Neural cell (in vitro differentiated cells): Measurements from ENCODE around the gene SNX32. TPM values are rescaled to one million over a fixed set of nuclear protein-coding genes. Genes with fewer than 3 reads are reported as not detected.

Source experiments
- H2AFZ ChIP-seq: fragments of 200-600, 300-800 bp; sonication (generic), shearing (Covaris generic); 2 replicates; pipeline ENCODE4 v1.6.0; 2014; ENCODE audit warnings: low read depth, mild to moderate bottlenecking, antibody characterized with exemption, low read length, moderate library complexity
- H3F3A ChIP-seq: fragments of 200-600 bp; shearing (Covaris generic); 2 replicates; pipeline ENCODE4 v1.6.1; 2016; ENCODE audit warnings: mild to moderate bottlenecking, moderate library complexity, mixed read lengths, antibody characterized with exemption, low read length; ENCODE audit not compliant: insufficient read depth, poor library complexity, severe bottlenecking
- H3K27ac ChIP-seq: fragments of 200-600, 300-800 bp; sonication (generic), shearing (Covaris generic); 2 replicates; pipeline ENCODE4 v1.5.1; 2014; ENCODE audit warnings: mild to moderate bottlenecking, low read length, moderate library complexity
- H3K27me3 ChIP-seq: fragments of 300-800, 200-600 bp; sonication (generic), shearing (Covaris generic); 2 replicates; pipeline ENCODE4 v1.6.0; 2014; ENCODE audit warnings: mild to moderate bottlenecking, low read depth, low read length, moderate library complexity; ENCODE audit not compliant: insufficient read depth
- H3K36me3 ChIP-seq: fragments of 300-800, 200-600 bp; sonication (generic), shearing (Covaris generic); 2 replicates; pipeline ENCODE4 v1.5.1; 2014; ENCODE audit warnings: mild to moderate bottlenecking, antibody characterized with exemption, low read length, moderate library complexity; ENCODE audit not compliant: insufficient read depth
- H3K4me2 ChIP-seq: fragments of 300-800, 200-600 bp; sonication (generic), shearing (Covaris generic); 2 replicates; pipeline ENCODE4 v1.6.0; 2014; ENCODE audit warnings: mild to moderate bottlenecking, low read length
- H3K4me3 ChIP-seq: fragments of 300-800, 200-600 bp; sonication (generic), shearing (Covaris generic); 2 replicates; pipeline ENCODE4 v1.5.1; 2014; ENCODE audit warnings: mild to moderate bottlenecking, low read length, moderate library complexity
- H3K79me2 ChIP-seq: fragments of 200-600 bp; shearing (Covaris generic); replicated peaks from 2 replicates; pipeline ENCODE4 v1.6.0; 2014; ENCODE audit warnings: mild to moderate bottlenecking, low read length, moderate library complexity; ENCODE audit not compliant: insufficient read depth
- H3K9ac ChIP-seq: fragments of 300-800, 200-600 bp; sonication (generic), shearing (Covaris generic); 2 replicates; pipeline ENCODE4 v1.6.1; 2016; ENCODE audit warnings: mild to moderate bottlenecking, low read length, mixed read lengths
- H3K9me2 ChIP-seq: fragments of 200-600 bp; shearing (Covaris generic); 2 replicates; pipeline ENCODE4 v1.6.1; 2016; ENCODE audit warnings: mild to moderate bottlenecking, low read length, mixed read lengths; ENCODE audit not compliant: insufficient read depth
- H3K9me3 ChIP-seq: fragments of 200-600, 300-800 bp; sonication (generic), shearing (Covaris generic); 2 replicates; pipeline ENCODE4 v1.6.1; 2016; ENCODE audit warnings: mild to moderate bottlenecking, mixed run types, low read length, moderate library complexity, mixed read lengths
- H4K20me1 ChIP-seq: fragments of 200-600 bp; shearing (Covaris generic); 2 replicates; pipeline ENCODE4 v1.6.1; 2016; ENCODE audit warnings: mild to moderate bottlenecking, mixed run types; ENCODE audit not compliant: insufficient read depth
- CTCF ChIP-seq: fragments of 450-650 bp; IDR thresholded peaks from 2 replicates; pipeline ENCODE4 v1.5.1; 2014; ENCODE audit warnings: antibody characterized with exemption, mild to moderate bottlenecking, moderate library complexity; ENCODE audit not compliant: poor library complexity, severe bottlenecking
- MXI1 ChIP-seq: fragments of 450-650 bp; conservative IDR thresholded peaks from 2 replicates; pipeline ENCODE4 v1.6.1; 2014; ENCODE audit warnings: antibody characterized with exemption, mild to moderate bottlenecking; ENCODE audit not compliant: poor library complexity, severe bottlenecking
- POLR2AphosphoS5 ChIP-seq: IDR thresholded peaks from 2 replicates; pipeline ENCODE4 v1.6.1; 2012
- RAD21 ChIP-seq: fragments of 450-650 bp; conservative IDR thresholded peaks from 2 replicates; pipeline ENCODE4 v1.6.1; 2014; ENCODE audit warnings: antibody characterized with exemption, mild to moderate bottlenecking, moderate library complexity
- REST ChIP-seq: IDR thresholded peaks from 2 replicates; pipeline ENCODE4 v1.6.1; 2012; ENCODE audit warnings: borderline replicate concordance
- polyA plus RNA-seq: library from polyadenylated mRNA; depleted of rRNA; stranded (reverse); fragments of >200 nt; gene quantifications from 2 replicates; pipeline ENCODE4 v1.2.3, GENCODE V29; 2014

Gene SNX32
- polyA plus RNA-seq, 1 donor from 2014 or later = 16.0 TPM

- Histone ChIP-seq H3K4me2 (no peak overlapping the region), H3K79me2 (peaks cover 32% of the 10 kb centered on the region), H4K20me1 (peaks cover 43% of the 10 kb centered on the region), H3K36me3 (peaks cover 5% of the 10 kb centered on the region), H3K9me3 (no peaks in the 10 kb centered on the region), H3K9me2 (no peaks in the 10 kb centered on the region), H3K9ac (no peak overlapping the region), H3K27me3 (no peaks in the 10 kb centered on the region), H3F3A (no peaks in the 10 kb centered on the region), H2AFZ (no peak overlapping the region), H3K4me3 (no peak overlapping the region), H3K27ac (no peak overlapping the region)
- no peak for TF ChIP-seq CTCF
- peak; percentile 9 for TF ChIP-seq POLR2AphosphoS5
Measured at GRCh38 chr11:65851811-65852507, 18.2 kb downstream of the SNX32 start.

GRCh38 chr11:65852508-65853245 lies 18.9 kb downstream of the SNX32 start:
- H2AFZ ChIP-seq = no peak overlapping the region
- no peaks in the 10 kb centered on the region for H3K9me2 ChIP-seq
- H3K27ac ChIP-seq = no peak overlapping the region
- H3K27me3 ChIP-seq = no peaks in the 10 kb centered on the region
- H3F3A ChIP-seq = no peaks in the 10 kb centered on the region
- TF ChIP-seq POLR2AphosphoS5 = peak; percentile 19
- TF ChIP-seq MXI1 = no peak
- no peak for TF ChIP-seq REST
- TF ChIP-seq CTCF = no peak
- TF ChIP-seq RAD21 = no peak
- no peak overlapping the region for H3K4me2 ChIP-seq
- H3K79me2 ChIP-seq = peaks cover 38% of the 10 kb centered on the region
- no peaks in the 10 kb centered on the region for H3K9me3 ChIP-seq
- H3K36me3 ChIP-seq = peaks cover 5% of the 10 kb centered on the region
- H4K20me1 ChIP-seq = peaks cover 48% of the 10 kb centered on the region
- H3K4me3 ChIP-seq = no peak overlapping the region
- no peak overlapping the region for H3K9ac ChIP-seq
